Aorta (tissue), 5 donors: ENCODE results near the gene GLI2. TPM values are rescaled to one million over a fixed set of nuclear protein-coding genes. Genes with fewer than 3 reads are reported as not detected.
A peak's percentile ranks its signal among the peaks of the same experiment; 100 is the strongest.

Source experiments
- ATAC-seq: fragments of 200-7000 bp; cut with Tn5 transposase; one replicate; pipeline ENCODE4 v1.9.1; 2022; ENCODE audit warnings: moderate library complexity; ENCODE audit not compliant: low FRiP score
- DNase-seq, 2 donors: peaks; one replicate each; pipeline ENCODE4 v3.0.0-alpha.2; 2020
- H3K27ac ChIP-seq, 2 donors: one replicate each; pipeline ENCODE4 v1.5.1; 2013; ENCODE audit warnings: low read length in 2 of 2, mild to moderate bottlenecking in 2 of 2, moderate library complexity in 2 of 2, control low read depth in 1 of 2, inconsistent platforms in 1 of 2, low read depth in 1 of 2
- H3K27me3 ChIP-seq, 2 donors: one replicate each; pipeline ENCODE4 v1.6.1; 2013; ENCODE audit warnings: control low read depth in 1 of 2, low read length in 1 of 2, mild to moderate bottlenecking in 1 of 2, moderate library complexity in 1 of 2; ENCODE audit not compliant: insufficient read depth in 2 of 2, control insufficient read depth in 1 of 2
- H3K36me3 ChIP-seq, 2 donors: one replicate each; pipeline ENCODE4 v1.6.1; 2013; ENCODE audit warnings: control low read depth in 1 of 2, low read length in 1 of 2, mild to moderate bottlenecking in 1 of 2; ENCODE audit not compliant: insufficient read depth in 2 of 2, control insufficient read depth in 1 of 2
- H3K4me1 ChIP-seq, 2 donors: one replicate each; pipeline ENCODE4 v1.6.1; 2013; ENCODE audit warnings: low read length in 2 of 2, control low read depth in 1 of 2, mild to moderate bottlenecking in 1 of 2, moderate library complexity in 1 of 2; ENCODE audit not compliant: insufficient read depth in 2 of 2, control insufficient read depth in 1 of 2
- H3K4me3 ChIP-seq, 2 donors: one replicate each; pipeline ENCODE4 v1.5.1; 2013; ENCODE audit warnings: low read length in 2 of 2, control low read depth in 1 of 2, mild to moderate bottlenecking in 1 of 2
- H3K9me3 ChIP-seq: one replicate; pipeline ENCODE4 v1.6.1; 2013; ENCODE audit warnings: mild to moderate bottlenecking, low read length; ENCODE audit not compliant: control insufficient read depth
- WGBS, 2 donors: extraction: QIAGEN DNeasy Blood & Tissue Kit; methylation state at CpG; one replicate each; pipeline ENCODE4 v1.1.7; 2013; 5-methylcytosine and 5-hydroxymethylcytosine counted together
- intact Hi-C, 2 donors: fragments of 100-400 bp; cut with DNase I; formaldehyde crosslinking; loops; one replicate each; pipeline versions ENCODE4 v1.14.2 to v1.15.0; 2022
- polyA plus RNA-seq, 2 donors: library from polyadenylated mRNA; stranded (reverse); fragments of 200-250 nt; gene quantifications; one replicate each; pipeline ENCODE4 v1.2.3, GENCODE V29; 2013
- total RNA-seq, 2 donors: library from RNA; stranded (reverse); fragmentation: NEBNext Ultra II Directional; extraction: Animal tissue kit (Norgen Biotek cat#: 25700); gene quantifications; one replicate each; pipeline ENCODE4 v1.2.1, GENCODE V29; 2021
- donor health status: healthy with polysubstance abuse.
- donor health status: Bipolar disorder and iron deficiency.
- donor health status: DM: no; HTN: no; CAD: no.
- donor health status: DM: no; HTN: no; CAD: no.
- donor health status: DM: yes; HTN: yes; CAD: no.

GLI2 gene
- total and polyA plus RNA-seq, 4 donors: 0.88 to 18.5 (median 5.4) TPM

GRCh38 chr2:120745420-120746111, 9.9 kb downstream of the GLI2 start:
- intact Hi-C loops: loop anchor here in 1 of 2 donors (1.0 kb wide), 1 partner anchor 35 kb away; no protein-coding TSS in a partner anchor
- DNase-seq (no peak), ATAC-seq (no peak)
- Histone ChIP-seq H3K27me3 (no peaks in the 10 kb centered on the region), H3K4me3 (no peak overlapping the region), H3K9me3 (no peaks in the 10 kb centered on the region), H3K4me1 (no peaks in the 10 kb centered on the region), H3K27ac (no peak overlapping the region), H3K36me3 (no peaks in the 10 kb centered on the region)
- WGBS, 2 donors: 95 to 96% methylated on average over 6 of the region's 6 CpGs

- Histone ChIP-seq H3K4me3 (no peak overlapping the region), H3K27me3 (no peaks in the 10 kb centered on the region), H3K9me3 (no peaks in the 10 kb centered on the region), H3K36me3 (no peaks in the 10 kb centered on the region), H3K27ac (no peak overlapping the region), H3K4me1 (no peaks in the 10 kb centered on the region)
- DNase-seq: no peak
- WGBS, 2 donors: 88 to 94% methylated on average over 4 of the region's 4 CpGs
- no peak for ATAC-seq
- intact Hi-C loops: loop anchor here in 1 of 2 donors (1.0 kb wide), 1 partner anchor 34 kb away; no protein-coding TSS in a partner anchor
Observed at GRCh38 chr2:120746144-120746543, 10.5 kb downstream of the GLI2 start.

GRCh38 chr2:120747281-120747680, 11.6 kb downstream of the GLI2 start:
- no peak for DNase-seq
- H3K27ac ChIP-seq: no peak overlapping the region
- H3K27me3 ChIP-seq: no peaks in the 10 kb centered on the region
- 98 to 100% methylated on average over 2 of the region's 2 CpGs for WGBS, 2 donors
- no peak for ATAC-seq
- H3K9me3 ChIP-seq: no peaks in the 10 kb centered on the region
- H3K4me1 ChIP-seq: no peaks in the 10 kb centered on the region
- H3K36me3 ChIP-seq: no peaks in the 10 kb centered on the region
- intact Hi-C loops: no loop called here
- H3K4me3 ChIP-seq: no peak overlapping the region

GRCh38 chr2:120747706-120748105, 12.0 kb downstream of the GLI2 start:
- H3K27ac ChIP-seq: no peak overlapping the region
- no peaks in the 10 kb centered on the region for H3K9me3 ChIP-seq
- ATAC-seq (no peak), DNase-seq (no peak)
- no peaks in the 10 kb centered on the region for H3K27me3 ChIP-seq
- no peaks in the 10 kb centered on the region for H3K36me3 ChIP-seq
- H3K4me1 ChIP-seq: no peaks in the 10 kb centered on the region
- H3K4me3 ChIP-seq: no peak overlapping the region
- 97 to 98% methylated on average over 7 of the region's 7 CpGs for WGBS, 2 donors
- intact Hi-C loops: no loop called here

GRCh38 chr2:120748310-120748709, 12.6 kb downstream of the GLI2 start:
- H3K36me3 ChIP-seq: no peaks in the 10 kb centered on the region
- no peaks in the 10 kb centered on the region for H3K4me1 ChIP-seq
- H3K27ac ChIP-seq: no peak overlapping the region
- ATAC-seq (no peak), DNase-seq (no peak)
- 94 to 98% methylated on average over 3 of the region's 3 CpGs for WGBS, 2 donors
- H3K27me3 ChIP-seq: no peaks in the 10 kb centered on the region
- no peak overlapping the region for H3K4me3 ChIP-seq
- no peaks in the 10 kb centered on the region for H3K9me3 ChIP-seq
- intact Hi-C loops: no loop called here

GRCh38 chr2:120748741-120749140, 13.1 kb downstream of the GLI2 start:
- H3K27me3 ChIP-seq: no peaks in the 10 kb centered on the region
- no peaks in the 10 kb centered on the region for H3K4me1 ChIP-seq
- no peak overlapping the region for H3K4me3 ChIP-seq
- intact Hi-C loops: no loop called here
- no peak overlapping the region for H3K27ac ChIP-seq
- ATAC-seq: no peak
- DNase-seq: no peak
- H3K9me3 ChIP-seq: no peaks in the 10 kb centered on the region
- H3K36me3 ChIP-seq: no peaks in the 10 kb centered on the region

- H3K27ac ChIP-seq: no peak overlapping the region
- intact Hi-C loops: no loop called here
- no peaks in the 10 kb centered on the region for H3K9me3 ChIP-seq
- H3K27me3 ChIP-seq: no peaks in the 10 kb centered on the region
- no peaks in the 10 kb centered on the region for H3K36me3 ChIP-seq
- WGBS, 2 donors: 80 to 87% methylated on average over 11 of the region's 11 CpGs
- H3K4me1 ChIP-seq: no peaks in the 10 kb centered on the region
- DNase-seq: no peak
- H3K4me3 ChIP-seq: no peak overlapping the region
- ATAC-seq: no peak
Observed at GRCh38 chr2:120749506-120750431, 14.1 kb downstream of the GLI2 start.

GRCh38 chr2:120750488-120751210, 15.0 kb downstream of the GLI2 start:
- no peak overlapping the region for H3K27ac ChIP-seq
- no peaks in the 10 kb centered on the region for H3K4me1 ChIP-seq
- no peaks in the 10 kb centered on the region for H3K36me3 ChIP-seq
- DNase-seq (no peak), ATAC-seq (peak; percentile 34)
- H3K27me3 ChIP-seq: no peaks in the 10 kb centered on the region
- no peak overlapping the region for H3K4me3 ChIP-seq
- WGBS, 2 donors: 57 to 61% methylated on average over 13 of the region's 13 CpGs
- H3K9me3 ChIP-seq: no peaks in the 10 kb centered on the region
- intact Hi-C loops: no loop called here
